HCT116 (cell line): ENCODE data around the gene PPP2R2D.

Experiments
- POLR2A ChIP-seq: IDR thresholded peaks from 2 replicates; pipeline ENCODE4 v1.7.0; 2011; ENCODE audit warnings: borderline replicate concordance; ENCODE audit not compliant: insufficient read depth, insufficient read length; ENCODE audit errors: extremely low read depth
- YY1 ChIP-seq: IDR thresholded peaks from 2 replicates; pipeline ENCODE4 v1.6.1; 2011; ENCODE audit warnings: low read length, low read depth, moderate library complexity, mild to moderate bottlenecking; ENCODE audit not compliant: insufficient replicate concordance; ENCODE audit errors: extremely low read depth
- TF ChIP-seq, protein P1 (sequence below), 3 experiments: fragments of 200-600 bp in 1 of 3; sonication (generic) in 1 of 3; IDR thresholded peaks in 2 of 3; conservative IDR thresholded peaks in 1 of 3; 2 replicates each; pipeline ENCODE4 v1.5.1; 2012 to 2017; ENCODE audit warnings: low read depth in 2 of 3, low read length in 2 of 3, antibody characterized with exemption in 1 of 3, borderline replicate concordance in 1 of 3, control low read depth in 1 of 3, mild to moderate bottlenecking in 1 of 3, mixed read lengths in 1 of 3, mixed run types in 1 of 3, moderate library complexity in 1 of 3; ENCODE audit not compliant: insufficient read depth in 1 of 3

DNA sequence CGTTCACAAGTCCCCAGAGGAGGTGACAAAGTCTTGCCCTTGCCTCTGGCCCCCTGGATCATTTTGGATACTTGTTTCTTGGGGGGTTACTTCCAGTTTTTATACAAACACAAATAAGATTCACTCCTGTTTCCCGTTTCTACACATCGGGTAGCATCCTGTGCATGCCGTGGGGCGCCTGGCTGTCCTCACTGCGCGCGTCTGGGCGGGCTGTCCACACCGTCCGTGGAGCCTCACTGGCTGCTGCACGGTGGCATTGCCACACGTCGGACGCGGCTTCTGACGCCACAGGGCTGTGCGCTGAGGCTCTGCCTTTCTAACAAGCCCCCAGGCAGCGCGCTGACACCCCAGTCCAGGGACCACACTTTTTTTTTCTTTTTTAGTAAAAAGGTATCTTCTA is 62.5 kb downstream of the PPP2R2D start:
- no peak for TF ChIP-seq YY1
- TF ChIP-seq, protein P1, sequence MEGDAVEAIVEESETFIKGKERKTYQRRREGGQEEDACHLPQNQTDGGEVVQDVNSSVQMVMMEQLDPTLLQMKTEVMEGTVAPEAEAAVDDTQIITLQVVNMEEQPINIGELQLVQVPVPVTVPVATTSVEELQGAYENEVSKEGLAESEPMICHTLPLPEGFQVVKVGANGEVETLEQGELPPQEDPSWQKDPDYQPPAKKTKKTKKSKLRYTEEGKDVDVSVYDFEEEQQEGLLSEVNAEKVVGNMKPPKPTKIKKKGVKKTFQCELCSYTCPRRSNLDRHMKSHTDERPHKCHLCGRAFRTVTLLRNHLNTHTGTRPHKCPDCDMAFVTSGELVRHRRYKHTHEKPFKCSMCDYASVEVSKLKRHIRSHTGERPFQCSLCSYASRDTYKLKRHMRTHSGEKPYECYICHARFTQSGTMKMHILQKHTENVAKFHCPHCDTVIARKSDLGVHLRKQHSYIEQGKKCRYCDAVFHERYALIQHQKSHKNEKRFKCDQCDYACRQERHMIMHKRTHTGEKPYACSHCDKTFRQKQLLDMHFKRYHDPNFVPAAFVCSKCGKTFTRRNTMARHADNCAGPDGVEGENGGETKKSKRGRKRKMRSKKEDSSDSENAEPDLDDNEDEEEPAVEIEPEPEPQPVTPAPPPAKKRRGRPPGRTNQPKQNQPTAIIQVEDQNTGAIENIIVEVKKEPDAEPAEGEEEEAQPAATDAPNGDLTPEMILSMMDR (IDR thresholded peaks at IDR 0.05 in 2 of 3, conservative IDR thresholded peaks at IDR 0.05 in 1 of 3; ENCODE audit: borderline replicate concordance in 1 of 3, insufficient read depth in 1 of 3, low read depth in 2 of 3, low read length in 2 of 3): no peak
- no peak for TF ChIP-seq POLR2A
